ENCODE measurements around the gene CTDSP1. TPM values are rescaled to one million over a fixed set of nuclear protein-coding genes. Genes with fewer than 3 reads are reported as not detected.

CTDSP1 gene
- total RNA-seq, 1 experiment from 2014 or later, result 52.3 TPM

- peaks cover 4 to 25% (median 22%) of the 10 kb centered on the region in 3 experiments; a peak in 6 of 7 replicates for H3K36me3 Mint-ChIP-seq (ENCODE audit: insufficient read depth in 1 of 3, low read depth in 3 of 3)
- no peak overlapping the region for H2BK15ac ChIP-seq (ENCODE audit: low read depth, low read length)
- peak overlapping the region; percentile 90 to 98 (median 91) for H3K27ac Mint-ChIP-seq
- H3K23ac ChIP-seq (ENCODE audit: insufficient read length, low read depth, low read length), result no peak overlapping the region
- H3T11ph ChIP-seq (ENCODE audit: low read length), result no peak overlapping the region
- no peak for TF ChIP-seq CTCF (conservative IDR thresholded peaks at IDR 0.05)
- WGBS (ENCODE audit: extremely low coverage, insufficient read length, low lambda C conversion rate), result no CpG with 5 or more reads among the region's 15 CpGs
- H4K91ac ChIP-seq (ENCODE audit: insufficient read length, low read depth, low read length), result no peak overlapping the region
- H3K18ac ChIP-seq (ENCODE audit: insufficient read length, low read depth, low read length), result peak overlapping the region; percentile 9
- peak overlapping the region; percentile 49 for H3K4me2 ChIP-seq (ENCODE audit: insufficient read depth, insufficient read length, low read length)
- peak overlapping the region; percentile 72 to 85 for H3K4me3 Mint-ChIP-seq
- H3K56ac ChIP-seq (ENCODE audit: insufficient read length, low read depth, low read length), result no peak overlapping the region
- no peaks in the 10 kb centered on the region for H3K9me3 Mint-ChIP-seq
- no peak overlapping the region for H2AK5ac ChIP-seq (ENCODE audit: insufficient read length, low read length)
- no peak for DNase-seq
- H2BK12ac ChIP-seq (ENCODE audit: insufficient read length, low read depth, low read length), result no peak overlapping the region
- H2BK20ac ChIP-seq (ENCODE audit: low read depth, low read length, poor library complexity, severe bottlenecking), result no peak overlapping the region
- no peak overlapping the region for H4K5ac ChIP-seq (ENCODE audit: insufficient read length, low read depth, low read length)
- H3K4me1 ChIP-seq (ENCODE audit: insufficient read depth, low read length), result peaks cover 4% of the 10 kb centered on the region; the same call in 1 of the 2 replicates
- peak overlapping the region; percentile 2 for H3K9ac ChIP-seq (ENCODE audit: extremely low read depth, insufficient read length, low read length)
- H3K14ac ChIP-seq (ENCODE audit: insufficient read depth, low read length), result peak overlapping the region; percentile 44; the same call in 1 of the 2 replicates
- H3K27me3 Mint-ChIP-seq (ENCODE audit: low read depth), result no peaks in the 10 kb centered on the region
- no peaks in the 10 kb centered on the region for H3K27me3 ChIP-seq (ENCODE audit: insufficient read depth, low read length)
- peaks cover 19% of the 10 kb centered on the region for H3K23me2 ChIP-seq (ENCODE audit: insufficient read length, low read depth, low read length, poor library complexity, severe bottlenecking)
- H4K8ac ChIP-seq (replicated peaks; ENCODE audit: insufficient read length, low read depth, low read length), result no peak overlapping the region
- H3K4ac ChIP-seq (ENCODE audit: low read depth, low read length), result no peak overlapping the region
- no peaks in the 10 kb centered on the region for H3K79me2 ChIP-seq (ENCODE audit: insufficient read depth, low read length)
- no peaks in the 10 kb centered on the region for H3K79me1 ChIP-seq (ENCODE audit: insufficient read depth, low read depth, low read length, poor library complexity, severe bottlenecking)
- no peak overlapping the region for H3K27ac ChIP-seq (ENCODE audit: insufficient read length, low read depth, low read length)
- no peak overlapping the region for H2BK5ac ChIP-seq (ENCODE audit: insufficient read length, low read length)
- no peak overlapping the region for H2AFZ ChIP-seq (ENCODE audit: low read length)
- H3K4me1 Mint-ChIP-seq, result peaks cover 19 to 26% of the 10 kb centered on the region in 2 experiments
- H3K9me3 ChIP-seq (ENCODE audit: control insufficient read depth, low read depth, low read length), result no peaks in the 10 kb centered on the region
- H4K20me1 ChIP-seq (ENCODE audit: control insufficient read depth, insufficient read depth, insufficient read length), result no peaks in the 10 kb centered on the region
- no peak overlapping the region for H2BK120ac ChIP-seq (ENCODE audit: low read depth, low read length, poor library complexity, severe bottlenecking)
These were observed 6.1 kb downstream of the CTDSP1 start for GRCh38 chr2:218405746-218406208.

All from H9 (cell line).